ENCODE data around the gene ALK.

ALK gene

DNA sequence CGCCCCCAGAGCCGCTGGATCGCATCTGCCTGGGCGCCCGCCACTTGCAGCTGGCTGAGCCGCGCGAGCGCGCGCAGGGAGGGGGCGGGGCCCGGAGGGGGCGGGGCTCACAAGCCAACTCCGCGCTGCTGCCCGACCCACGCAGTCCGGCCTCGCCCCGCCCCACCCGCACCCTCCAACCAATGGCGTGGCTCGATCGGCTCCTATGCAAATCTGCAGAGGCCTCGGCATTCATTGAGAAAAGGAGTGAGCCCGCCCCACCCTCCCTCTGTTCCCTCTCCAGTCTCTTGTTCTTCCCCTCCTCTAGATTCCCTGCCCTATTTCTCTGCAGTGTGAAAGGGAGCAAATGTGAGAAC lies at the start of gene ALK:
TSS of gene ALK (minus strand) at position 27 of the 356 bp plus-strand sequence. CDS start 927 bp downstream, outside the sequence.
- DNase-seq = peak; percentile 87 to 91

DNA sequence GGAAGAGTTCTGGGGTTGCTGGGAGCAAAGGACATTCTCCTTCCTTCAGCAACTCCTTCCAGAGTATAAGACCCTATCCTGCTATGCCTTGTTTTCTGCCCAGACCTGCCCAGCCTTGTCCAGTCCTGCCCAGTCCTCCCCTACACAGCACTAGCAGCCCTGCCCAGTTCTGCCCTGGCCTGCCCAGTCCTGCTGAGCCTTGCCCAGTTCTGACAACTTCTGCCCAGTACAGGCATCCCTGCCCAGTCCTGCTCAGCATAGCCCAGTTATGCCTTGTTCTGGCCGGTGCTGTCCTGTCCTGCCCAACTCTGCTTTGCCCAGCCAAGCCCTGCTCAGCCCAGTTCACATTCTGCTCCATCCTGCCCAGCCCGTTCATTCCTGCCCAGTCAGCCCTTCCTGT lies 44.9 kb upstream of the ALK start:
- DNase-seq = no peak

DNA sequence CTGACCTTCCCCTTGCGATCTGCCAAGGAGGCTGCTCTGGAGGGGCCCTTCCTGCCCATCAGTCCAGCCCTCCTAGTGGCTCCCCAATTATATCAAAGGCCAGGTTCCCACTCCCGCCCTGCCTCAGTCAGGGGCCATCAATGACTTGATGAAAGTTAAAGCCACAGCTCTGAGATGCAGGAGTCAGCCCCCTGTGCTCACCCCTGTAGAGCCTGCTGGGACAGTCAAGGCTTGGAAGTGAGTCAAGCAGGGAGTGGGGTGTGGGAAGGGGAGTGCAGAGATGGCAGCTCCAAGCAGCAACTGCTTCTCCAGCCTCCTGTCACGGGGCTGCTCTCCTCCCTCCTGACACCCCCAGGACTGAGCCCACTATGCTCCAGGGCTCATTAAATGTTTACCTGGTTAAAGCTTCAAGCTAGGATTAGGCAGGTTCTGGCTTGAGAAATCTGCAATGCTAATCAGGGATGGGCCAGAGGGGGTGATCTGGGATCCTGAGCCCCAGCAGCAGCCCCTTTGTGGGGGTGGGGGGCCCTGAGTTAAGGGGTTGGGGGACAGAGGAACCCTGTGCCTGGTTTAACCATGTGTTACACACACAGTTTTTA lies 42.7 kb upstream of the ALK start:
- no peak for DNase-seq

DNA sequence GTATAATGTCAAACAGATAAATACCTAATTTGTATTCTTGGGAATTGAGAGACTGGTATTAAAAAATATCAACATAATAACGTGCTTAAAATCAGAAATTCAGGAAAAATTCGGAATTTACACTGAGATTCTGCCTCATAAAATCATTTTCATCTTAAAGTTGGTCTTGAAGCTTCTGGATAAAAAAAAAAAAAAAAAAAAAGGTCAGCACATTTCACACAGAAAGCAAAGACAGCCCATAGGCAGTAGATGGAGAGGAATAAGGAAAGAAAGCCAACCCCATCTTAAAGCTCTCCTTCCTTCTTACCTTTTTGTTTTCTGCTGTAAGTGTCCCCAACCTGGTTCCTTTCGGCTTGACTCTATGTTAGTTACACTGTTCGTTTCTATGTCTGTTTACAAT lies 41.5 kb upstream of the ALK start:
- DNase-seq = no peak

DNA sequence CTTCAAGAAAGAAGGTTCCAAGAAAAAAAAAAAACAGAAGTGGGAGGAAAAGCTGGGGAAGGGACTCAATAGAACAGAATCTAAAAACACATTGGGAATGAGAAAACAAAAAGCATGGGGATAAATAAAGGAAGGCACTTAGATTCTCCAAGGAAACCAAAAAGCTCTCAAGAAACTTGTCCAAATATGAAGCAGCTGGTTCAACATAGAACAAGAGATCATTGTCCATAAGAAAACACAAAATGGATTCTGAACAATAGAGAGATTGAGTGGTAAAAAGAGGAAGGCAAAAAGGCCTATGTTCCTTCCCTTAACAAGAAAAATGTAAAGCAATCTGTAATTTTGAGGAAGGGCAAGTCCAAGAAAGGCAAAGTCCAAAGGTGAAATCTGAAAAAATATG lies 32.9 kb upstream of the ALK start:
- DNase-seq = no peak

- DNase-seq = no peak
These were observed 31.6 kb upstream of the ALK start for GRCh38 chr2:29952973-29953372.

DNA sequence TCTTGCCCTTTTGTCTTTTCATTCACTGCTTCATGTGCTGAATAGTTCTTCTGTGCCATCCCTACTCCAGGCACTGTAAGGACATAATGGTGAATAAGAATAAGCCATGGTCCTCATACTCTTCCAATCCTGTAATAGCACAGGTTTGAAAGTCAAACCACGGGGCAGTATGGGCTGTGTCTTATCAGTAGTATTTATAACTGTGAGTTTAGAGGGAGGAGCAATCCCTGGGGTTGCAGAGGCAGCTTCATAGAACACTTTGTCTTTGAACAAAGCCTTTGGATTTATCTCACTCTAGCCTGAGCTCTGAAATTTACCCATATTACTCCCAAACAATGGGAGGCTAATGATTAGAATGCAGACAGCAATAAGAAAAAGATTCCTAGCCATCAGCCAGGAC lies 30.2 kb upstream of the ALK start:
- DNase-seq = no peak

- DNase-seq = no peak
These were observed 29.1 kb upstream of the ALK start for GRCh38 chr2:29950481-29950880.

DNA sequence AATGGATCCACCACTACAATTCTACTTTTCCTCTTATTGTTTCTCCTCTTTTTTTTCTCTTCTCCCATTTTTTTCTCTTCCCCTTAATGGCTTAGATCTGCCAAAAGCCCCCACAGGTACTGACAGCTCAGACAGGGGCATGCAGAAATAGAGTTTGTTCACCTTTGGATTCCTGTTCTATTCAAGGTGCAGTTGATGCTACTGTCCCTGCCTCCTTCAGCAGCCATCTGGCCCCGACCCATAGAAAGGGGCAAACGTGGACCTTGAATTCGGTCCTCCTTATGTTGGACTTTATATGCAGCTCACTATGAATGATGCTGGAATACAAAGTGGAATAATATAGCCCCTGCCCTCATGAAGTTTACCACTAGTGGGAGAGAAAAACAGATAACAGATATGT lies 27.7 kb upstream of the ALK start:
- no peak for DNase-seq

DNA sequence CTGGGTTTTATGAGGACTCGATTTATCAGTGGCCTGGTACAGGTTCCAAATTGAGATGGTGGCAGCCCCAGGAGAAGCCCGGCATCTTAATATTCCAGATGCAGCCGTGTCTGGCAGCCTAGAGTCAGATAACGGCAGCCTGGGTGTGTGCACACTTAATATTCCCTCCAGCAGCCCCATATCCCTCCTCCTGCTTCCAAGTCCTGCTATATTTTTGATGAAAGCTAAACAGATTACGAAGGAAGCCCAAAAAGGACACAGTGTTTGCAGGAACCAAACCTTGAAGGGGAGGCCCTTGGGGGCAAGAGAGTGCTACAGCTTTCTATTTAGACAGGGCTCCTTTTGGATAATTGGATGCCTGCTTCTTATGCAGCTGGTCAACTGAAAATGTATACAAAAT lies 25.1 kb upstream of the ALK start:
- DNase-seq = no peak

DNA sequence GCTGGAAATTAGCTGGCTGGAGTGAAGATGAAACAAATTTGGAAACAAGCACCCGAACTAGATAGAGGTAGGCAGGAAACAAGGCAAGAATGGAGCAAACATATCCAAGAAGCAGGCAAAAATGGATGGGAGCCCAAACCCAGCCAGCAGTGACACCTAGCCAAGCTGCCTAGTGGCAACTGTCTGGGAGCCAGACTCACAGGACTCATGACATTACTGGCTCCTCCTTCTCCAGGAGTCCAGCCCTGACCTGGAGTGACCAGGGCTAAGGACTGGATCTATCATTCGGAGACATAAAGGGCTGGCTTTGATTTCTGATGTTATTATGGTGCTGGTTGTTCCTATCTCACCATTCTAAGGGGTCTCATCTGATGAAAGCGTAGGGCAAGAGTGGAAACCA lies 21.3 kb upstream of the ALK start:
- no peak for DNase-seq

DNA sequence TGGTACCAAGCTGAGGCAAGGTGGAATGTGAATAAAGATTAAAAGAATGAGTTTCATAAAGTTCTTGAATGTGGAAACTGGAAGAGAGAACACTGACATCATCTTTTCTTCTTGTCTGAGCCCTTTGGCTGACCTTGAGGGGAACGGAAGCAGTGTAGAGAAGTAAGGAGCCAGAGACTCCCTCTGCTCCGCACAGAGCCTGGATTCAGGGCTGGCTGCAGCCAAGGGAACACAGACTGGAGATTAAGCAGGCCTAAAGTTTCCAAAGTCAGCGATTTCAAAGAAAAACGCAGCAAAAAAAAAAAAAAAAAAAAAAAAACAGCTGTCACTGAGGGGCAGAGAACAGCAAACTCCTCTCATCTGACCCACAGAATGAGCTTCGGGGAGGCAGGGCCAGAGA lies 19.3 kb upstream of the ALK start:
- DNase-seq = no peak

- no peak for DNase-seq
These were observed 14.6 kb upstream of the ALK start for GRCh38 chr2:29936020-29936419.

DNA sequence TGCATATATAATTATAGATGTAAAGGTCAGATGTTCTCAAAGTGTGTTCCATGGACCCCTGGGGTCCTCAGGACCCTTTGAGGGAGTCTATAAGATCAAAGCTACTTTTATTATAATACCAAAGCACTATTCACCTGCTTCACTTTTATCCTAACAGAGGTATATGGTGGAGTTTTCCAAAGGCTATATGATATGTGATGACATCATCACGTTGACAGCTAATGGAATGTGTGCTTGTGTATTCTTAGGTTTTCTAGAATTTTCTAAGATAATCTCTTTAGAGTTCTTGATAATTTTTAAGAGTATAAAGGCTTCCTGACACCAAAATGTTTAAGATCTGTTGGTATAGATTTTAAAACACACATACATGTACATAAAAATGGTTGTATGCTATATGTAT lies 10.4 kb upstream of the ALK start:
- DNase-seq = no peak

GRCh38 chr2:29923110-29923721 lies 1.8 kb upstream of the ALK start:
- DNase-seq = peak; percentile 55 to 76

DNA sequence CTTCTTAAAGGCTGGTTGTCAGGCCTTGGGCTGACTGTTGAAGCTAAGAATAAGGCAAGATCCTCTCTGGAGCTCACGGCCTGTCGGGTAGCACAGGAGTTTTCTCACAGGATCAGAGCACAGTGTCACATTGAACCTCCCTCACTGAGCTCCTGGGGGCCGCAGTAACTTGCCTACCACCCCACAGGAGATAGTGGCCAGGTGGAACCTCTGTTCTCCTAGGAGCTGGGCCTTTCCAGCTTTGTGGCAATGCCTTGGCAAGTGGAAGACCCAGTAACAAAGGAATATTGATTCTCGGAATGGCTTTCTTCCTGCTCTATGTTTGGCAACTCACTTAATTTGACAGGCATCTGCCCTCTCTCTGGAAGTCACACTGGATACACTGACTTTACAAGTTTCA lies 1.2 kb upstream of the ALK start:
- no peak for DNase-seq

DNA sequence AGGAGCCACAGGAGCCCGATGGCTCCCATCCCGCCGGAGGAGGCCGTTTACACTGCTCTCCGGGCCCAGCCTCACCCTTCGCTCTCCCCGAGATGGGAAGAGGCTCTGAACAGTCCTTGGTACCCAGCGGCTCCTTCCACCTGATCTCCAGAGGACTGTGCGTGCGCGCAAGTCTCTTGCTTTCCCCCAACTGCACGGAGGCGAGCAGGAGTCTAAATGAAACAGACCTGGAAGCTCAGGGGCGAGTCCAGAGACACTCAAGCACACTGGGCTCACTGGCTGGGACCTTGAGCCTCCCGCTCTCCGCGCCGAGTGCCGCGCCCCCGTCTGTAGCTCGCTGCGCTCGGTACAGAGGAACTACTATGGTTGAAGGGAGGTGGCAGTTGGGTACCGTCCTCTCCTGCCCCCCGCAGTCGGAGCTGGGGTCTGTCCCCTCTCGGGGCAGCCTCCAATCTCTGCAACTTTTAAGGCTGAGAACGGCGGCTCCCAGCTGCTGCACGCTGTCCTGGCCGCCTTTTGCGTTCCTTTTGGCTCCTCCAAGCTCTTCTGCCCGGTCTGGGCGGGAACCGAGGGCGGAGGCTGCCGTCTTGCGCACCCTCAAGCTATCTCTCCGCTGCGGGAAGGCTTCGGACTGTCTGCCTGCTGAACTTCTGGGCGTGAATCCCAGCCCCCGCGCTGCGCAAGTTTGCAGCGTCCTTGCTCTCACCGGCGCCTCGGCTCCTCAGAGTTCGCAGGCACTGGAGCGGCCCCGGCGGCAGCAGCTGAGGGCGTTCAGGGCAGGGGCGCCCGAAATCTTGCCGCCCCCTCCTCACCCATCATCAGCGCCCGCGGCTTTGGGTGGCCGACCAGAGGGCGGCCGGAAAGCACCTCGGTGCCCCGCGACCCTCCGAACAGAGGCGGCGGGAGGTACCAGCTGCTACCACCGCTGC lies 491 bp downstream of the ALK start:
- no peak for DNase-seq

DNA sequence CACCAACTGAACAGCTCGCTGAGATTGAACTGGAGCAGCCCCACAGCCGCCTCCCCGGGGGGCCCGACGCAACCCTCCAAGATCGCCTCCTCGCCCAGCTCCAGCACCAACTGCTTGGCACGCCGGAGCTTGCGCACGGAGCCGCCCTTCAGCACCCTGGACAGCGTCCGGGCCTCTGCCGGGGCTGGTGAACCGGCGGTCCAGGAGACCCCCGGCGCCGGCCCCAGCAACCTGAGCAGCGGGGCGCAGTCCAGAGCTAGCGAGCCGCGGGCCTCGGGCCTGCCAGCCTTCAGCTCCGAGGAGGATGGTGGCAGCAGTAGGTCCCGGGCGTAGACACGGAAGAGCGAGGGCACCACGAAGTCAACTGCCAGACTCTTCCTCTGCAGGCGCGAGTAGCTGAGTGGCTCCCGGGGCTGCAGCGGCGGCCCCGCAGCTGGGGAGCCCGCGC lies 1.2 kb downstream of the ALK start:
- DNase-seq = no peak

DNA sequence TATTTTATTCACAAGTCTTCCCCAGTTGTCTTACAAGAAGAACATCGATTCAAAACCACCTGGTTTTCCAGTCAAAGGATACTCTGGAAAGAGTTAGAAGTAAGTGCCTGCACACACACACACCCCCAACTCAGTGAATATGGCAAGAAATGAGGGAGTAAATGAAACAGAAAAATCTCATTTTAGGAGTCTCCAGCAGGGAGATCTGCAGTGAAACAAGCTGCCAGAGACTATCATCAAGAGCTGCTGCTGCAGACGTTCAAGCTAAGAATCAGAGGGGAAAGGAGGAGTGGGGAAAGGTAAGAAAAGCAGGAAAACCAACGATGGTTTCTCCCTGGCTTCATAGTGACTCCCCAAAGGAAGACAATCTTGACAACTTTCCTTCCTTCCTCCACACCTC lies 2.4 kb downstream of the ALK start:
- no peak for DNase-seq

DNA sequence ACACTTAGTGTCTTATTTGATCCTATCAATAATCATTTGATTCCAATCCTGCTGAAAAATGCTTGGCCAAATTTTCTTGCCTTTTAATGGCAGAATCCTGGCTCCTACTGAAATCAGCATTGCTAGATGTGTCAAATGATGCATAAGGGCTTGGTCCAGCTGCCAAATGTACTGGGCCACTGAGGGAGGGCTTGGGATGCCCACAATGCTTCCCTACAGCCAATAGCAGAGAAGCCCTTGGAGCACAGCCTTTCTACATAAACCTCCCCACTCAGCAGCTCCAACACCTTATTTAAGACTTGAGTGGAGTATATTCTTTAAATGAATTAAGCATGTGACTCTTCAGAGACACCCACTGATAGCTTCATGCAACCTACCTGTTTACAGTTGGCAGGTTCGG lies 3.6 kb downstream of the ALK start:
- no peak for DNase-seq

GRCh38 chr2:29916571-29916970 lies 4.8 kb downstream of the ALK start:
- DNase-seq = no peak

- DNase-seq = no peak
These were observed 10.4 kb downstream of the ALK start for GRCh38 chr2:29910960-29911359.

- DNase-seq = no peak
These were observed 10.9 kb downstream of the ALK start for GRCh38 chr2:29910465-29910864.

GRCh38 chr2:29902356-29902755 lies 19.0 kb downstream of the ALK start:
- DNase-seq = no peak

All from SHP77 (cell line).